Parathyroid adenoma (tissue), 2 donors: Measurements from ENCODE around the gene IFT88.

ENCODE experiments used
- H2AFZ ChIP-seq: fragments of 300-600 bp; sonication (generic); one replicate; pipeline ENCODE4 v1.7.0; 2017; ENCODE audit warnings: antibody characterized with exemption, mild to moderate bottlenecking
- H3K27ac ChIP-seq: fragments of 300-600 bp; sonication (generic); one replicate; pipeline ENCODE4 v1.7.0; 2017
- H3K27me3 ChIP-seq: fragments of 300-600 bp; sonication (generic); one replicate; pipeline ENCODE4 v1.7.0; 2017; ENCODE audit warnings: low read length; ENCODE audit not compliant: control insufficient read depth, insufficient read depth
- H3K36me3 ChIP-seq: fragments of 300-600 bp; sonication (generic); one replicate; pipeline ENCODE4 v1.7.0; 2017; ENCODE audit warnings: low read length; ENCODE audit not compliant: control insufficient read depth, insufficient read depth
- H3K4me1 ChIP-seq: fragments of 300-600 bp; sonication (generic); one replicate; pipeline ENCODE4 v1.7.0; 2017; ENCODE audit warnings: control low read depth
- H3K4me2 ChIP-seq: fragments of 300-600 bp; sonication (generic); one replicate; pipeline ENCODE4 v1.7.0; 2017; ENCODE audit warnings: low read length
- H3K4me3 ChIP-seq: fragments of 300-600 bp; sonication (generic); one replicate; pipeline ENCODE4 v1.7.0; 2017; ENCODE audit warnings: low read depth, low read length
- H3K79me2 ChIP-seq: fragments of 300-600 bp; sonication (generic); one replicate; pipeline ENCODE4 v1.7.0; 2017; ENCODE audit warnings: control low read depth
- H3K9ac ChIP-seq: fragments of 300-600 bp; sonication (generic); one replicate; pipeline ENCODE4 v1.7.0; 2017; ENCODE audit warnings: mild to moderate bottlenecking
- H3K9me3 ChIP-seq: fragments of 300-600 bp; sonication (generic); one replicate; pipeline ENCODE4 v1.7.0; 2017; ENCODE audit warnings: low read length; ENCODE audit not compliant: control insufficient read depth
- CTCF ChIP-seq: fragments of 300-600 bp; sonication (generic); IDR thresholded peaks from one replicate; pipeline ENCODE4 v1.7.0; 2017; ENCODE audit warnings: antibody characterized with exemption, mild to moderate bottlenecking
- donor health status: primary hyperparathyroidism.

IFT88 gene

DNA sequence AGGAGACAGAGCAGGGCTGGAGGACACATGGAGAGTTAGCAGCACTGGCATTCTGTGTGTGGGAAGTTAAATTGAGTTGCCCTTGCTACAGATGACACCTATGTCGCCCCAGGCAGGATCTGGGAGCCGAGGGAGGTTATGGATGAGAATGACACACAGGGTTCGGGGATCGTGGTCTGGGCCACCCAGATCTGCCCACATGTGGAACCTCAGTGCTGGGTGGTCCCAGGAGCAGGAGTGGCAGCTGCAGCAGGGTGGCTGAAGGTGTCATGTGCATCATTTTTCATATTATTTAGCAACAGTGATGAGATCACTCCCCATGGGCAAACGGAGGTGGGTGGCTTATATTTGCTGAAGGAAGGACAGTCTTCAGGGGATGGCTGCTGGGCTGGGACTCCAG is 139.7 kb downstream of the IFT88 start:
- H3K27me3 ChIP-seq = no peaks in the 10 kb centered on the region
- H3K4me1 ChIP-seq = peaks cover 2% of the 10 kb centered on the region
- no peaks in the 10 kb centered on the region for H3K36me3 ChIP-seq
- no peak overlapping the region for H3K9ac ChIP-seq
- no peak overlapping the region for H3K4me2 ChIP-seq
- H3K79me2 ChIP-seq = no peaks in the 10 kb centered on the region
- TF ChIP-seq CTCF = no peak
- H3K9me3 ChIP-seq = no peaks in the 10 kb centered on the region
- H3K27ac ChIP-seq = no peak overlapping the region
- H2AFZ ChIP-seq = no peak overlapping the region
- no peak overlapping the region for H3K4me3 ChIP-seq

DNA sequence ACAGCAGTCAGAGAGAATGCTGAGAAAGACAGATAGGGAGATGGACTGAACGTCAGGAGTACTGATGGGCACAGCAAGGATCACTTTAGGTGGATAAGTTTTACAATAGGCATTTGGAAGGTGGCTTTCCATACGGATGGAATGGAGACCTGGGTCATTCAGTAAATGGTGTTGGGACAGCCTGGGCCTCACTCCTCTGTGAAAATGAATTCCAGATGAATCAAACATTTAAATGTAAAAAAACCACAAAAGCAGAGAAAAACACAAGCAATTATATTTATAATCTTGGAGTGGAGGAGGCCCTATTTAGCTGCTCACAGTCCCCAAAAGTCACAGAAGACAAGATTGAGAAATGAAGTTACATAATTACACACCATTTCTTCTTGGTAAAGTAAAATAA is 141.3 kb downstream of the IFT88 start:
- Histone ChIP-seq H3K4me3 (no peak overlapping the region), H3K4me1 (no peaks in the 10 kb centered on the region), H3K79me2 (no peaks in the 10 kb centered on the region), H3K36me3 (no peaks in the 10 kb centered on the region), H3K4me2 (no peak overlapping the region), H3K27me3 (no peaks in the 10 kb centered on the region), H2AFZ (no peak overlapping the region), H3K27ac (no peak overlapping the region), H3K9me3 (no peaks in the 10 kb centered on the region), H3K9ac (no peak overlapping the region)
- no peak for TF ChIP-seq CTCF

GRCh38 chr13:20709369-20709768 is 142.4 kb downstream of the IFT88 start:
- H2AFZ ChIP-seq = no peak overlapping the region
- no peaks in the 10 kb centered on the region for H3K36me3 ChIP-seq
- H3K4me1 ChIP-seq = no peaks in the 10 kb centered on the region
- no peak overlapping the region for H3K27ac ChIP-seq
- no peak for TF ChIP-seq CTCF
- no peaks in the 10 kb centered on the region for H3K79me2 ChIP-seq
- no peak overlapping the region for H3K9ac ChIP-seq
- no peaks in the 10 kb centered on the region for H3K9me3 ChIP-seq
- H3K4me2 ChIP-seq = no peak overlapping the region
- H3K4me3 ChIP-seq = no peak overlapping the region
- H3K27me3 ChIP-seq = no peaks in the 10 kb centered on the region

GRCh38 chr13:20709782-20710181 is 142.8 kb downstream of the IFT88 start:
- TF ChIP-seq CTCF = no peak
- Histone ChIP-seq H3K4me1 (no peaks in the 10 kb centered on the region), H3K36me3 (no peaks in the 10 kb centered on the region), H3K79me2 (no peaks in the 10 kb centered on the region), H3K4me2 (no peak overlapping the region), H3K9ac (no peak overlapping the region), H2AFZ (no peak overlapping the region), H3K27me3 (no peaks in the 10 kb centered on the region), H3K27ac (no peak overlapping the region), H3K9me3 (no peaks in the 10 kb centered on the region), H3K4me3 (no peak overlapping the region)

DNA sequence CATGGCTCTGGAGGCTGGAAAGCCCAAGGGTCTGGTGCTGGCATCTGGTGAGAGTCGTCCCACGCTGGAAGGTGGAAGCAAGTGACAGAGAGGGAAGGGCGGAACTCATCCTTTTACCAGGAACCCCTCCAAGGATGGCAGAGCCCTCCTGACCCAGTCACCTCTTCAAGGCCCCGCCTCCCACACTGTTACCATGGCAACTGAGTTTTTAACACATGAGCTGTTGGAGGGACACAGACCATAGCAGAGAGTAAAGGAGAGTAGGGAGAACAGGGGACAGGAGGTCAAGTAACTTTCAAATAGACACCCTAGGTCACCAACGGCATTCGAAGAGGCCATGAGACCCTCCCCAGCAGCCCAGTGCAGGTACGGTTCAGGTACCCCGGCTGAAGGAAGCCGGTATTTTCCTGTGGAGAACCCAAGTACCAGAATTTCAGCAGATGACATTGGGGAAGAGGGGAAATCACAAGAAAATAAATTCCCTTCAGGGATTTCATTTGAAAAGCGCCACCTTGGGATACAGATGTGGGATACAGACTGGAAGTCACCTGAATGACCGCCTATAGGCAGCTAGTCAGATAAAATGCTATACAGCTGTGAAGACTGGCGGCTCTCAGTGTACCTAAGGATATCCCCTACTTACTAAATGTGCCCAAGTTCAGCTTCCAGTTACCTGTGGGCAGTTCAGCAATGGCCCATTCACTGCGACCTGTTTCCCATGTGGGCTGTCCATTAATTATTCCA is 144.5 kb downstream of the IFT88 start:
- H3K79me2 ChIP-seq = no peaks in the 10 kb centered on the region
- no peaks in the 10 kb centered on the region for H3K27me3 ChIP-seq
- H3K36me3 ChIP-seq = no peaks in the 10 kb centered on the region
- H3K4me1 ChIP-seq = no peaks in the 10 kb centered on the region
- TF ChIP-seq CTCF = no peak
- H3K4me3 ChIP-seq = no peak overlapping the region
- H3K9me3 ChIP-seq = no peaks in the 10 kb centered on the region
- H3K4me2 ChIP-seq = no peak overlapping the region
- no peak overlapping the region for H3K9ac ChIP-seq
- H3K27ac ChIP-seq = no peak overlapping the region
- H2AFZ ChIP-seq = no peak overlapping the region
